ENCODE measurements around the gene CACNA1A.
"Not testable (repeated sequence)": the region's sequence is repeated elsewhere in the genome, so short reads cannot be mapped to it uniquely, and the experiment has no call there.

Gene CACNA1A

GRCh38 chr19:13207846-13208671 lies 298.2 kb downstream of the CACNA1A start:
- peak overlapping the region; percentile 59; the same call in 1 of the 2 replicates for H3K4me3 ChIP-seq (ENCODE audit: low read length)

GRCh38 chr19:13207237-13207845 lies 298.9 kb downstream of the CACNA1A start:
- peak overlapping the region; percentile 44; the same call in 1 of the 2 replicates for H3K4me3 ChIP-seq (ENCODE audit: low read length)
- no peak for TF ChIP-seq ZNF274 (IDR thresholded peaks at IDR 0.05; ENCODE audit: low read depth, low read length)

More at GRCh38 chr19:13207846-13208671, 298.2 kb downstream of the CACNA1A start:
- no peak for TF ChIP-seq ZNF274 (IDR thresholded peaks at IDR 0.05; ENCODE audit: low read depth, low read length)

GRCh38 chr19:13206587-13206986 lies 299.7 kb downstream of the CACNA1A start:
- no peak for TF ChIP-seq ZNF274 (IDR thresholded peaks at IDR 0.05; ENCODE audit: low read depth, low read length)
- H3K4me3 ChIP-seq (ENCODE audit: low read length): no peak overlapping the region

GRCh38 chr19:13202112-13202511 lies 304.2 kb downstream of the CACNA1A start:
- not testable (repeated sequence) for H3K4me3 ChIP-seq (ENCODE audit: low read length)

GRCh38 chr19:13198634-13199033 lies 307.6 kb downstream of the CACNA1A start:
- H3K4me3 ChIP-seq (ENCODE audit: low read length): no peak overlapping the region
- no peak for TF ChIP-seq ZNF274 (IDR thresholded peaks at IDR 0.05; ENCODE audit: low read depth, low read length)

- TF ChIP-seq ZNF274 (IDR thresholded peaks at IDR 0.05; ENCODE audit: low read depth, low read length): no peak
- no peak overlapping the region for H3K4me3 ChIP-seq (ENCODE audit: low read length)
Observed at GRCh38 chr19:13195678-13196077, 310.6 kb downstream of the CACNA1A start.

GRCh38 chr19:13190781-13191540 lies 315.3 kb downstream of the CACNA1A start:
- H3K4me3 ChIP-seq (ENCODE audit: low read length): no peak overlapping the region
- TF ChIP-seq ZNF274 (IDR thresholded peaks at IDR 0.05; ENCODE audit: low read depth, low read length): no peak

GRCh38 chr19:13189600-13189999 lies 316.7 kb downstream of the CACNA1A start:
- H3K4me3 ChIP-seq (ENCODE audit: low read length): no peak overlapping the region
- TF ChIP-seq ZNF274 (IDR thresholded peaks at IDR 0.05; ENCODE audit: low read depth, low read length): no peak

GRCh38 chr19:13187419-13187818 lies 318.9 kb downstream of the CACNA1A start:
- no peak for TF ChIP-seq ZNF274 (IDR thresholded peaks at IDR 0.05; ENCODE audit: low read depth, low read length)
- H3K4me3 ChIP-seq (ENCODE audit: low read length): no peak overlapping the region

- H3K4me3 ChIP-seq (ENCODE audit: low read length): not testable (repeated sequence)
Observed at GRCh38 chr19:13186688-13187087, 319.6 kb downstream of the CACNA1A start.

- not testable (repeated sequence) for H3K4me3 ChIP-seq (ENCODE audit: low read length)
Observed at GRCh38 chr19:13185763-13186657, 320.3 kb downstream of the CACNA1A start.

GRCh38 chr19:13184926-13185325 lies 321.4 kb downstream of the CACNA1A start:
- H3K4me3 ChIP-seq (ENCODE audit: low read length): not testable (repeated sequence)

GRCh38 chr19:13181747-13182388 lies 324.4 kb downstream of the CACNA1A start:
- no peak for TF ChIP-seq ZNF274 (IDR thresholded peaks at IDR 0.05; ENCODE audit: low read depth, low read length)

GRCh38 chr19:13178291-13178690 lies 328.0 kb downstream of the CACNA1A start:
- not testable (repeated sequence) for H3K4me3 ChIP-seq (ENCODE audit: low read length)

More at GRCh38 chr19:13181747-13182388, 324.4 kb downstream of the CACNA1A start:
- H3K4me3 ChIP-seq (ENCODE audit: low read length): no peak overlapping the region

- H3K4me3 ChIP-seq (ENCODE audit: low read length): not testable (repeated sequence)
Observed at GRCh38 chr19:13177584-13177983, 328.7 kb downstream of the CACNA1A start.

Data from GM08714 (cell line).